Measurements from ENCODE around the gene PPP1R3G. TPM values are rescaled to one million over a fixed set of nuclear protein-coding genes. Genes with fewer than 3 reads are reported as not detected.

PPP1R3G gene
- polyA plus RNA-seq, 1 donor (not counting 4 experiments of a cell fraction or from before 2014, with no cell fraction given) = 0.01 TPM

- dilution Hi-C loops (cut with MboI; ENCODE audit: extremely low pct_ligation_motif_present, low sequenced_read_pairs) = no loop called here
- Histone ChIP-seq H3K36me3 (ENCODE audit: control insufficient read depth in 2 of 2, extremely low read depth in 1 of 2, insufficient read depth in 2 of 2, low read length in 2 of 2) (no peaks in the 10 kb centered on the region), H3K9me3 (ENCODE audit: control insufficient read depth, low read depth, low read length) (no peaks in the 10 kb centered on the region), H3K4me3 (ENCODE audit: control insufficient read depth in 2 of 3, extremely low read depth in 1 of 3, insufficient read depth in 2 of 3, low read depth in 1 of 3, low read length in 3 of 3) (no peak overlapping the region), H2AFZ (ENCODE audit: control insufficient read depth, low read length) (no peak overlapping the region), H3K27me3 (ENCODE audit: control insufficient read depth, extremely low read depth, insufficient read depth, low read length) (no peaks in the 10 kb centered on the region), H4K20me1 (ENCODE audit: control insufficient read depth, extremely low read depth, insufficient read depth, low read length) (no peaks in the 10 kb centered on the region), H3K79me2 (ENCODE audit: control insufficient read depth, insufficient read depth, low read length) (no peaks in the 10 kb centered on the region), H3K9me1 (ENCODE audit: control insufficient read depth, extremely low read depth, insufficient read depth, low read length) (no peaks in the 10 kb centered on the region), H3K9ac (ENCODE audit: control insufficient read depth, extremely low read depth, insufficient read depth, low read length) (no peak overlapping the region), H3K27ac (ENCODE audit: control insufficient read depth, insufficient read depth, low read length) (no peak overlapping the region), H3K4me2 (ENCODE audit: control insufficient read depth, extremely low read depth, insufficient read depth, low read depth, low read length) (no peak overlapping the region), H3K4me1 (ENCODE audit: control insufficient read depth, extremely low read depth, insufficient read depth, low read length) (peaks cover 3% of the 10 kb centered on the region)
- DNase-seq (ENCODE audit: low read depth, low spot score) (no peak), FAIRE-seq (no peak)
- TF ChIP-seq, protein P1, sequence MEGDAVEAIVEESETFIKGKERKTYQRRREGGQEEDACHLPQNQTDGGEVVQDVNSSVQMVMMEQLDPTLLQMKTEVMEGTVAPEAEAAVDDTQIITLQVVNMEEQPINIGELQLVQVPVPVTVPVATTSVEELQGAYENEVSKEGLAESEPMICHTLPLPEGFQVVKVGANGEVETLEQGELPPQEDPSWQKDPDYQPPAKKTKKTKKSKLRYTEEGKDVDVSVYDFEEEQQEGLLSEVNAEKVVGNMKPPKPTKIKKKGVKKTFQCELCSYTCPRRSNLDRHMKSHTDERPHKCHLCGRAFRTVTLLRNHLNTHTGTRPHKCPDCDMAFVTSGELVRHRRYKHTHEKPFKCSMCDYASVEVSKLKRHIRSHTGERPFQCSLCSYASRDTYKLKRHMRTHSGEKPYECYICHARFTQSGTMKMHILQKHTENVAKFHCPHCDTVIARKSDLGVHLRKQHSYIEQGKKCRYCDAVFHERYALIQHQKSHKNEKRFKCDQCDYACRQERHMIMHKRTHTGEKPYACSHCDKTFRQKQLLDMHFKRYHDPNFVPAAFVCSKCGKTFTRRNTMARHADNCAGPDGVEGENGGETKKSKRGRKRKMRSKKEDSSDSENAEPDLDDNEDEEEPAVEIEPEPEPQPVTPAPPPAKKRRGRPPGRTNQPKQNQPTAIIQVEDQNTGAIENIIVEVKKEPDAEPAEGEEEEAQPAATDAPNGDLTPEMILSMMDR (optimal IDR thresholded peaks at IDR 0.05 in 1 of 3, IDR thresholded peaks at IDR 0.05 in 1 of 3, conservative IDR thresholded peaks at IDR 0.05 in 1 of 3; ENCODE audit: extremely low read depth in 1 of 3, insufficient read depth in 2 of 3, low read length in 3 of 3) = no peak
- TF ChIP-seq EZH2 (IDR thresholded peaks at IDR 0.05; ENCODE audit: low read length) = no peak
These were observed 9.2 kb downstream of the PPP1R3G start for GRCh38 chr6:5094327-5094726.

GRCh38 chr6:5095236-5095635 lies 10.1 kb downstream of the PPP1R3G start:
- Histone ChIP-seq H3K79me2 (ENCODE audit: control insufficient read depth, insufficient read depth, low read length) (no peaks in the 10 kb centered on the region), H3K4me3 (ENCODE audit: control insufficient read depth in 2 of 3, extremely low read depth in 1 of 3, insufficient read depth in 2 of 3, low read depth in 1 of 3, low read length in 3 of 3) (no peak overlapping the region), H3K27ac (ENCODE audit: control insufficient read depth, insufficient read depth, low read length) (no peak overlapping the region), H3K27me3 (ENCODE audit: control insufficient read depth, extremely low read depth, insufficient read depth, low read length) (no peaks in the 10 kb centered on the region), H3K9me1 (ENCODE audit: control insufficient read depth, extremely low read depth, insufficient read depth, low read length) (no peaks in the 10 kb centered on the region), H3K9me3 (ENCODE audit: control insufficient read depth, low read depth, low read length) (no peaks in the 10 kb centered on the region), H3K4me1 (ENCODE audit: control insufficient read depth, extremely low read depth, insufficient read depth, low read length) (peaks cover 3% of the 10 kb centered on the region), H2AFZ (ENCODE audit: control insufficient read depth, low read length) (no peak overlapping the region), H3K9ac (ENCODE audit: control insufficient read depth, extremely low read depth, insufficient read depth, low read length) (no peak overlapping the region), H4K20me1 (ENCODE audit: control insufficient read depth, extremely low read depth, insufficient read depth, low read length) (no peaks in the 10 kb centered on the region), H3K36me3 (ENCODE audit: control insufficient read depth in 2 of 2, extremely low read depth in 1 of 2, insufficient read depth in 2 of 2, low read length in 2 of 2) (no peaks in the 10 kb centered on the region), H3K4me2 (ENCODE audit: control insufficient read depth, extremely low read depth, insufficient read depth, low read depth, low read length) (no peak overlapping the region)
- FAIRE-seq (no peak), DNase-seq (ENCODE audit: low read depth, low spot score) (no peak)
- dilution Hi-C loops (cut with MboI; ENCODE audit: extremely low pct_ligation_motif_present, low sequenced_read_pairs) = no loop called here
- TF ChIP-seq EZH2 (IDR thresholded peaks at IDR 0.05; ENCODE audit: low read length) = no peak
- TF ChIP-seq, protein P1 (optimal IDR thresholded peaks at IDR 0.05 in 1 of 3, IDR thresholded peaks at IDR 0.05 in 1 of 3, conservative IDR thresholded peaks at IDR 0.05 in 1 of 3; ENCODE audit: extremely low read depth in 1 of 3, insufficient read depth in 2 of 3, low read length in 3 of 3) = no peak

Data from keratinocyte (primary cell).